Liver (tissue), 9 donors: Measurements from ENCODE around the gene CD81. TPM values are rescaled to one million over a fixed set of nuclear protein-coding genes. Genes with fewer than 3 reads are reported as not detected.

Experiments used
- DNase-seq: peaks from one replicate; pipeline ENCODE4 v3.0.0-alpha.2; 2017; ENCODE audit warnings: low spot score
- H3K27ac ChIP-seq, 2 donors: one replicate each; pipeline ENCODE4 v1.7.0; 2013; ENCODE audit warnings: inconsistent platforms in 2 of 2, low read length in 2 of 2, control low read depth in 1 of 2, low read depth in 1 of 2, mild to moderate bottlenecking in 1 of 2
- H3K27me3 ChIP-seq, 4 donors: one replicate each; pipeline versions ENCODE4 v1.6.1 to v1.7.0; 2013; ENCODE audit warnings: low read length in 3 of 4, inconsistent platforms in 1 of 4, mild to moderate bottlenecking in 1 of 4, moderate library complexity in 1 of 4; ENCODE audit not compliant: control insufficient read depth in 4 of 4, insufficient read depth in 4 of 4
- H3K36me3 ChIP-seq, 4 donors: one replicate each; pipeline versions ENCODE4 v1.6.1 to v1.7.0; 2013; ENCODE audit warnings: low read length in 3 of 4, mild to moderate bottlenecking in 3 of 4, low read depth in 1 of 4, moderate library complexity in 1 of 4; ENCODE audit not compliant: control insufficient read depth in 4 of 4, insufficient read depth in 3 of 4
- H3K4me1 ChIP-seq, 4 donors: one replicate each; pipeline versions ENCODE4 v1.6.1 to v1.7.0; 2013; ENCODE audit warnings: low read length in 3 of 4, mild to moderate bottlenecking in 3 of 4, moderate library complexity in 1 of 4; ENCODE audit not compliant: control insufficient read depth in 4 of 4, insufficient read depth in 4 of 4
- H3K4me3 ChIP-seq, 3 donors: one replicate each; pipeline versions ENCODE4 v1.6.1 to v1.7.0; 2013; ENCODE audit warnings: low read length in 3 of 3, control low read depth in 1 of 3, low read depth in 1 of 3, mild to moderate bottlenecking in 1 of 3
- H3K9ac ChIP-seq, 2 donors: one replicate each; pipeline ENCODE4 v1.7.0; 2013; ENCODE audit warnings: low read length in 2 of 2, mild to moderate bottlenecking in 2 of 2, moderate library complexity in 2 of 2, control low read depth in 1 of 2, low read depth in 1 of 2
- H3K9me3 ChIP-seq, 4 donors: one replicate each; pipeline versions ENCODE4 v1.6.1 to v1.7.0; 2013; ENCODE audit warnings: low read length in 3 of 4; ENCODE audit not compliant: control insufficient read depth in 4 of 4
- FOXA1 ChIP-seq: IDR thresholded peaks from 2 replicates; pipeline ENCODE4 v1.6.1; 2016; ENCODE audit warnings: antibody characterized with exemption
- HNF4A ChIP-seq, 2 donors: conservative IDR thresholded peaks; 2 replicates each; pipeline ENCODE4 v1.6.1; 2016; ENCODE audit warnings: antibody characterized with exemption in 2 of 2, mild to moderate bottlenecking in 2 of 2
- HNF4G ChIP-seq: IDR thresholded peaks from 2 replicates; pipeline ENCODE4 v1.6.1; 2016; ENCODE audit warnings: antibody characterized with exemption
- NR2F2 ChIP-seq: IDR thresholded peaks from 2 replicates; pipeline ENCODE4 v1.6.1; 2016; ENCODE audit warnings: antibody characterized with exemption
- RAD21 ChIP-seq, 2 donors: IDR thresholded peaks; 2 replicates each; pipeline ENCODE4 v1.6.1; 2016; ENCODE audit warnings: antibody characterized with exemption in 2 of 2, mild to moderate bottlenecking in 2 of 2
- RXRA ChIP-seq, 2 donors: IDR thresholded peaks; 2 replicates each; pipeline ENCODE4 v1.6.1; 2017 to 2018; ENCODE audit warnings: antibody characterized with exemption in 2 of 2, mild to moderate bottlenecking in 1 of 2
- SP1 ChIP-seq: IDR thresholded peaks from 2 replicates; pipeline ENCODE4 v1.6.1; 2018; ENCODE audit warnings: antibody characterized with exemption, mild to moderate bottlenecking
- TAF1 ChIP-seq: conservative IDR thresholded peaks from 2 replicates; pipeline ENCODE4 v1.6.1; 2016; ENCODE audit warnings: antibody characterized with exemption, mild to moderate bottlenecking
- YY1 ChIP-seq: IDR thresholded peaks from 2 replicates; pipeline ENCODE4 v1.6.1; 2016; ENCODE audit warnings: antibody characterized with exemption, mild to moderate bottlenecking
- WGBS: extraction: QIAGEN DNeasy Blood & Tissue Kit; methylation state at CpG from one replicate; pipeline ENCODE4 v1.1.7; 2013; 5-methylcytosine and 5-hydroxymethylcytosine counted together
- polyA plus RNA-seq, 2 donors: library from polyadenylated mRNA; stranded (reverse) in 1 of 2; unstranded in 1 of 2; fragments of 200-250 nt in 1 of 2; fragments of >200 nt in 1 of 2; fragmentation: Nextera tagmentation in 1 of 2; extraction: Ambion mirVana in 1 of 2; gene quantifications; one replicate each; pipeline versions ENCODE4 v1.2.1 to v1.2.3, GENCODE V29; 2013 to 2015
- total RNA-seq, 2 donors: library from RNA; depleted of rRNA; stranded (reverse); fragments of >200 nt; gene quantifications; one replicate each; pipeline ENCODE4 v1.2.3, GENCODE V29; 2014
- TF ChIP-seq, protein P1 (sequence below): fragments of 150-350 bp; IDR thresholded peaks from 2 replicates; pipeline ENCODE4 v1.5.1; 2017; ENCODE audit warnings: improper control_type of control experiment, low read depth, low read length; ENCODE audit not compliant: missing input control
- TF ChIP-seq, protein P2 (sequence below): IDR thresholded peaks from 2 replicates; pipeline ENCODE4 v1.6.1; 2016; ENCODE audit warnings: antibody characterized with exemption
- donor health status: healthy.
- donor health status: healthy.
- donor health status: healthy.
- donor health status: healthy.
- donor health status: healthy.

The CD81 gene
- total and polyA plus RNA-seq, 4 donors: 76.9 to 712 (median 164) TPM

DNA sequence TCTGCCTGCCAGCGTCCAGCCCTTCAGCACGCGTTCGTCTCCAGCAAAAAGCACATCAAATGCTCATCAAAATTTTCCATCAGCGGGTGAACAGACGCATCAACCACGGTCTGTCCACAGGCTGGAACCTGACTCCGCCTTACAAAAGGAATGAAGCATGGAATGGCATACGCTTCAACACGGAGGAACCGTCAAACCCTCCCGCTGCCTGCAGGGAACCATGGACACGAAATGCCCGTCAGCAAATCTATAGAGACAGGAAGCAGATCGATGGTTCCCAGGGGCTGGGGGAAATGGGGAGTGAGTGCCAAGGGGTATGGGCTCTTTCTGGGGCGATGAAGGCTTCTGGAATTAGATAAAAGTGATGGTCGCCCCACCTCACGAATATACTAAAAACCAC lies 39.7 kb downstream of the CD81 start (continued):
- TF ChIP-seq NR2F2 (no peak), RXRA (IDR thresholded peaks at IDR 0.05) (no peak), RAD21 (IDR thresholded peaks at IDR 0.05) (no peak), TAF1 (no peak)
- TF ChIP-seq, protein P1, sequence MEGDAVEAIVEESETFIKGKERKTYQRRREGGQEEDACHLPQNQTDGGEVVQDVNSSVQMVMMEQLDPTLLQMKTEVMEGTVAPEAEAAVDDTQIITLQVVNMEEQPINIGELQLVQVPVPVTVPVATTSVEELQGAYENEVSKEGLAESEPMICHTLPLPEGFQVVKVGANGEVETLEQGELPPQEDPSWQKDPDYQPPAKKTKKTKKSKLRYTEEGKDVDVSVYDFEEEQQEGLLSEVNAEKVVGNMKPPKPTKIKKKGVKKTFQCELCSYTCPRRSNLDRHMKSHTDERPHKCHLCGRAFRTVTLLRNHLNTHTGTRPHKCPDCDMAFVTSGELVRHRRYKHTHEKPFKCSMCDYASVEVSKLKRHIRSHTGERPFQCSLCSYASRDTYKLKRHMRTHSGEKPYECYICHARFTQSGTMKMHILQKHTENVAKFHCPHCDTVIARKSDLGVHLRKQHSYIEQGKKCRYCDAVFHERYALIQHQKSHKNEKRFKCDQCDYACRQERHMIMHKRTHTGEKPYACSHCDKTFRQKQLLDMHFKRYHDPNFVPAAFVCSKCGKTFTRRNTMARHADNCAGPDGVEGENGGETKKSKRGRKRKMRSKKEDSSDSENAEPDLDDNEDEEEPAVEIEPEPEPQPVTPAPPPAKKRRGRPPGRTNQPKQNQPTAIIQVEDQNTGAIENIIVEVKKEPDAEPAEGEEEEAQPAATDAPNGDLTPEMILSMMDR: no peak

DNA sequence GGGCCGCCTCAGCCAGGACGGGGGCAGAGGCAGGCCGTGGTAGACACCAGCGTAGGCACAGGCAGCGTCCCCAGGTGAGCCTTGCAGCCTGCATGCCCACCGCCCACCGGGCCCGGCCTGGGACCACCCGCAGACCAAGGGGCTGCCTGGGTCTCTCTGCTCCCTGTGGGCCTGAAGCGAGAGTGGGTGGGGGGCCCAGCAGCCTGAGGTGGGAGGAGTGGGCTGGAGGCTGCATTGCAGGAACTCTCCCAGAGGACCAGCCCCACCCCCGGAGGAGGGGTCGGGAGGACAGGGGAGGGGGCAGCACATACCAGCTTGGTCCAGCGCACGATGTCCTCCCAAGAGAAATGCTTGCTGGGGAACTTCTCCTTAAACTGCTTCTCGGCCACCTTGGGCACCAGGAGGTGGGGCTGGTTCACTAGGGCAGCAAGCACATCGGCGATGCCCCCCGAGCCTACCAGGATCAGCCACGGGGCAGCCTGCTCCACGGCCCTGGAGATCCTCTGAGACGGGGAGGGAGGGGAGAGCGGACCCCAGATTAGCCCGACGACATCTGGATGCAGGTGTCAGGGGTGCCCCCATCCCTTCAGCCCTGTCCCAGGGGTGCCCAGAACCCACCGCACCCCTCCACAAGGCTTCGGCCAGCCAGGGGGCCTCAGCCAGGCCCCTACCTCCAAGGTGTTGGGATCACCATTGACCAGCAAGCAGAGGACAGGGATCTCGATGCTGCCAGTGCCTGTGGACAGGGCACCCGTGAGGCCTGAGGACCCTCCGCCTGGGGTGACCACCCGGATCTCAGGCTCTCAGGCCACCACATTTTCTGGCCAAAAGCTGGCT lies 41.0 kb downstream of the CD81 start:
- Histone ChIP-seq H3K9me3 (no peaks in the 10 kb centered on the region), H3K4me1 (peaks cover 0 to 8% (median under 1%) of the 10 kb centered on the region in 4 donors), H3K27me3 (no peaks in the 10 kb centered on the region), H3K27ac (no peak overlapping the region), H3K9ac (no peak overlapping the region), H3K4me3 (no peak overlapping the region), H3K36me3 (no peaks in the 10 kb centered on the region)
- 85% methylated on average over 30 of the region's 30 CpGs for WGBS
- no peak for DNase-seq
- no peak for TF ChIP-seq SP1
- TF ChIP-seq HNF4G: no peak
- no peak for TF ChIP-seq RAD21 (IDR thresholded peaks at IDR 0.05)
- no peak for TF ChIP-seq HNF4A (conservative IDR thresholded peaks at IDR 0.05)
- TF ChIP-seq NR2F2: no peak
- TF ChIP-seq, protein P2, sequence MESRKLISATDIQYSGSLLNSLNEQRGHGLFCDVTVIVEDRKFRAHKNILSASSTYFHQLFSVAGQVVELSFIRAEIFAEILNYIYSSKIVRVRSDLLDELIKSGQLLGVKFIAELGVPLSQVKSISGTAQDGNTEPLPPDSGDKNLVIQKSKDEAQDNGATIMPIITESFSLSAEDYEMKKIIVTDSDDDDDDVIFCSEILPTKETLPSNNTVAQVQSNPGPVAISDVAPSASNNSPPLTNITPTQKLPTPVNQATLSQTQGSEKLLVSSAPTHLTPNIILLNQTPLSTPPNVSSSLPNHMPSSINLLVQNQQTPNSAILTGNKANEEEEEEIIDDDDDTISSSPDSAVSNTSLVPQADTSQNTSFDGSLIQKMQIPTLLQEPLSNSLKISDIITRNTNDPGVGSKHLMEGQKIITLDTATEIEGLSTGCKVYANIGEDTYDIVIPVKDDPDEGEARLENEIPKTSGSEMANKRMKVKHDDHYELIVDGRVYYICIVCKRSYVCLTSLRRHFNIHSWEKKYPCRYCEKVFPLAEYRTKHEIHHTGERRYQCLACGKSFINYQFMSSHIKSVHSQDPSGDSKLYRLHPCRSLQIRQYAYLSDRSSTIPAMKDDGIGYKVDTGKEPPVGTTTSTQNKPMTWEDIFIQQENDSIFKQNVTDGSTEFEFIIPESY: no peak
- no peak for TF ChIP-seq RXRA (IDR thresholded peaks at IDR 0.05)
- no peak for TF ChIP-seq YY1

DNA sequence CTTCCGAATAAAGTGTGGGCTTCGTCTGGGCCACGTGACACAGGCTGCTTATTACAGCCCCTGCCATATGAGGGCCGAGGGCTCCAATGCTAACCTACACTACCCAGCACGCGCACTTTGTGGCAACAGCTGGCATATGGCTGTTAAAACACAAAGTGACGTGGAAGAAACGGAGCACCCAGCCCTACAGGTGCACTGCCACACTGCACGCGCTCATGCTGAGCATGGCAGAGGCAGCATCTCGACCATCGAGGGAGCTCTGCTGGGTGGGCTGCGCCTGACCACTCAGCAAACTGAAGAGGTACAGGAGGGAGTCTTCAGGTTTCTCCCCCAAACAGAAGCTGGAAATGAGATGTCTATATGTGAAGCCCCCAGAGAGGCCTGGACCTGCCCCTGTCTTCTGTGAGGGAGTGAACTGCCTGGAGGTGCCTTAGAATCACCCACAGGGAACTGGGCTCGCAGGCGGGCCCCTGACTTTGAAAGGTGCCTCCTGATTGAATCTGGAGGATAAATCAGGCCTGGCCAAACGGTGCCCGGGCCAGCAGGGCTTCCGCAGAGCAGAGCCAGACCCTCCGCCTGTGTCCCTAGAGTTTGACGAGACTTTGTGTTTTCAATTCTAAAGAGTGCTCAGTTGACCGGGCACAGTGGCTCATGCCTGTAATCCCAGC lies 41.7 kb downstream of the CD81 start:
- H3K27ac ChIP-seq: no peak overlapping the region
- 86% methylated on average over 21 of the region's 21 CpGs for whole genome bisulfite sequencing
- no peak for DNase-seq
- TF ChIP-seq HNF4A (conservative IDR thresholded peaks at IDR 0.05): no peak
- TF ChIP-seq FOXA1: no peak
- TF ChIP-seq RXRA (IDR thresholded peaks at IDR 0.05): no peak
- TF ChIP-seq NR2F2: no peak
- H3K9ac ChIP-seq: no peak overlapping the region
- H3K4me3 ChIP-seq: no peak overlapping the region
- H3K4me1 ChIP-seq: peaks cover 0 to 8% (median under 1%) of the 10 kb centered on the region in 4 donors
- no peaks in the 10 kb centered on the region for H3K36me3 ChIP-seq
- H3K9me3 ChIP-seq: no peaks in the 10 kb centered on the region
- no peaks in the 10 kb centered on the region for H3K27me3 ChIP-seq
